CD4-positive, alpha-beta T cell (primary cell): ENCODE results near the gene ZWILCH. TPM values are rescaled to one million over a fixed set of nuclear protein-coding genes. Genes with fewer than 3 reads are reported as not detected.

Experiments
- ATAC-seq: fragments of 200-7000 bp; cut with Tn5 transposase; one replicate; pipeline ENCODE4 v1.10.0; 2022; ENCODE audit warnings: mild to moderate bottlenecking; ENCODE audit not compliant: poor library complexity
- CTCF ChIA-PET: fragments of 350-600 bp; sonication (Branson Sonifier 250); formaldehyde crosslinking; loops from one replicate; lab custom pipeline; 2021; ENCODE audit warnings: antibody characterized with exemption, inconsistent platforms; lab: Charles Lee
- POLR2A ChIA-PET: fragments of 350-600 bp; sonication (Branson Sonifier 250); formaldehyde crosslinking; loops from one replicate; lab custom pipeline; 2021; ENCODE audit warnings: antibody characterized with exemption, inconsistent platforms; lab: Charles Lee
- DNase-seq, 14 experiments: peaks; one replicate each; pipeline ENCODE4 v3.0.0-alpha.2; 2013 to 2020; ENCODE audit warnings: mixed read lengths in 2 of 14
- H3K27ac ChIP-seq, 2 donors: one replicate each; pipeline versions ENCODE4 v1.5.1 to v1.7.0; 2013; ENCODE audit warnings: low read length in 2 of 2, low read depth in 1 of 2, mild to moderate bottlenecking in 1 of 2
- H3K27me3 ChIP-seq, 2 experiments: 1 replicate in 1 of 2; 2 replicates in 1 of 2; pipeline versions ENCODE4 v1.6.1 to v1.7.0; 2013; ENCODE audit warnings: low read length in 2 of 2, control low read depth in 1 of 2, mild to moderate bottlenecking in 1 of 2, moderate library complexity in 1 of 2; ENCODE audit not compliant: insufficient read depth in 2 of 2, control insufficient read depth in 1 of 2
- H3K36me3 ChIP-seq: one replicate; pipeline ENCODE4 v1.6.1; 2013; ENCODE audit warnings: low read length, control low read depth; ENCODE audit not compliant: insufficient read depth
- H3K4me1 ChIP-seq: one replicate; pipeline ENCODE4 v1.6.1; 2013; ENCODE audit warnings: low read length, control low read depth; ENCODE audit not compliant: insufficient read depth
- H3K4me3 ChIP-seq: one replicate; pipeline ENCODE4 v1.5.1; 2013; ENCODE audit warnings: mild to moderate bottlenecking, low read length, moderate library complexity
- H3K9me3 ChIP-seq, 2 experiments: 1 replicate in 1 of 2; 2 replicates in 1 of 2; pipeline versions ENCODE4 v1.6.1 to v1.7.0; 2013; ENCODE audit warnings: low read length in 2 of 2, mild to moderate bottlenecking in 2 of 2, control low read depth in 1 of 2, moderate library complexity in 1 of 2; ENCODE audit not compliant: control insufficient read depth in 1 of 2, insufficient read depth in 1 of 2
- H3K27ac Mint-ChIP-seq: one replicate; pipeline ENCODE4 v1.8.0; 2020; ENCODE audit warnings: mixed read lengths
- H3K27me3 Mint-ChIP-seq: one replicate; pipeline ENCODE4 v1.8.0; 2021; ENCODE audit warnings: mixed read lengths
- H3K36me3 Mint-ChIP-seq: one replicate; pipeline ENCODE4 v1.8.0; 2021; ENCODE audit warnings: low read depth, mixed read lengths
- H3K4me1 Mint-ChIP-seq: one replicate; pipeline ENCODE4 v1.8.0; 2021; ENCODE audit warnings: low read depth, mixed read lengths
- H3K4me3 Mint-ChIP-seq: one replicate; pipeline ENCODE4 v1.8.0; 2020; ENCODE audit warnings: mild to moderate bottlenecking, mixed read lengths
- H3K9me3 Mint-ChIP-seq: one replicate; pipeline ENCODE4 v1.8.0; 2020; ENCODE audit warnings: mixed read lengths
- CTCF ChIP-seq: fragments of 200-600 bp; IDR thresholded peaks from one replicate; pipeline ENCODE4 v1.8.0; 2022; ENCODE audit warnings: antibody characterized with exemption, mild to moderate bottlenecking
- intact Hi-C, 2 experiments: fragments of 100-400 bp; cut with DNase I in 1 of 2; cut with micrococcal nuclease in 1 of 2; formaldehyde crosslinking; loops; one replicate each; pipeline versions ENCODE4 v1.15.1 to v1.9.0; 2023 to 2025; cut with DNase I, micrococcal nuclease
- microRNA-seq: library from miRNA; unstranded; fragments of <30 nt; microRNA quantifications from one replicate; pipeline ENCODE4 v1.2.0, GENCODE V29; 2021; ENCODE audit warnings: borderline microRNAs expressed, borderline replicate concordance
- total RNA-seq, 174 experiments: library from RNA in 2 of 174; stranded (reverse) in 2 of 174; gene quantifications; one replicate each; pipeline ENCODE4 v1.2.3 and lab custom pipeline; 2021 to 2026

ZWILCH gene
- total RNA-seq, 2 experiments from 2014 or later: 6.8 to 7.2 TPM

- H3K4me3 Mint-ChIP-seq: no peak overlapping the region
- POLR2A ChIA-PET: no interaction called here
- H3K9me3 Mint-ChIP-seq: no peaks in the 10 kb centered on the region
- no peaks in the 10 kb centered on the region for H3K36me3 Mint-ChIP-seq
- no peak overlapping the region for H3K27ac ChIP-seq
- peaks cover 5% of the 10 kb centered on the region for H3K4me1 ChIP-seq
- no peaks in the 10 kb centered on the region for H3K36me3 ChIP-seq
- DNase-seq (no peak), ATAC-seq (no peak)
- H3K27me3 Mint-ChIP-seq: peaks cover 11% of the 10 kb centered on the region
- no peaks in the 10 kb centered on the region for H3K9me3 ChIP-seq
- H3K27ac Mint-ChIP-seq: no peak overlapping the region
- H3K4me3 ChIP-seq: no peak overlapping the region
- CTCF ChIA-PET: interaction anchor here (0.6 kb wide), 1 partner anchor 27 kb away, joined by 3 read pairs; no protein-coding TSS in a partner anchor
- no peak for TF ChIP-seq CTCF
- intact Hi-C loops: no loop called here
- H3K4me1 Mint-ChIP-seq: peaks cover 8% of the 10 kb centered on the region
- H3K27me3 ChIP-seq: no peaks in the 10 kb centered on the region
Measured at GRCh38 chr15:66595332-66595731, 90.2 kb downstream of the ZWILCH start.

- Histone ChIP-seq H3K9me3 (no peaks in the 10 kb centered on the region), H3K4me3 (no peak overlapping the region), H3K4me1 (peaks cover 5% of the 10 kb centered on the region), H3K27ac (no peak overlapping the region), H3K36me3 (no peaks in the 10 kb centered on the region), H3K27me3 (no peaks in the 10 kb centered on the region)
- Mint-ChIP-seq H3K36me3 (no peaks in the 10 kb centered on the region), H3K27me3 (peaks cover 4% of the 10 kb centered on the region), H3K4me1 (peaks cover 8% of the 10 kb centered on the region), H3K4me3 (no peak overlapping the region), H3K27ac (no peak overlapping the region), H3K9me3 (no peaks in the 10 kb centered on the region)
- CTCF ChIA-PET: no interaction called here
- POLR2A ChIA-PET: interaction anchor here (0.6 kb wide), 1 partner anchor 1080 kb away, joined by 3 read pairs; no protein-coding TSS in a partner anchor
- DNase-seq (no peak), ATAC-seq (no peak)
- intact Hi-C loops: no loop called here
- no peak for TF ChIP-seq CTCF
Measured at GRCh38 chr15:66595931-66596545, 90.9 kb downstream of the ZWILCH start.

- Mint-ChIP-seq H3K27ac (no peak overlapping the region), H3K27me3 (peaks cover 6% of the 10 kb centered on the region), H3K9me3 (no peaks in the 10 kb centered on the region), H3K36me3 (no peaks in the 10 kb centered on the region), H3K4me3 (no peak overlapping the region), H3K4me1 (peaks cover 8% of the 10 kb centered on the region)
- H3K9me3 ChIP-seq: no peaks in the 10 kb centered on the region
- no peak for DNase-seq
- no peak for ATAC-seq
- H3K27me3 ChIP-seq: no peaks in the 10 kb centered on the region
- no peaks in the 10 kb centered on the region for H3K36me3 ChIP-seq
- CTCF ChIA-PET: no interaction called here
- TF ChIP-seq CTCF: no peak
- no peak overlapping the region for H3K27ac ChIP-seq
- H3K4me1 ChIP-seq: peaks cover 5% of the 10 kb centered on the region
- no peak overlapping the region for H3K4me3 ChIP-seq
- POLR2A ChIA-PET: no interaction called here
- intact Hi-C loops: no loop called here
Measured at GRCh38 chr15:66598095-66598815, 93.1 kb downstream of the ZWILCH start.

Small RNA genes lying within 50 kb of the gene (microRNA-seq; reads per million reads assigned to microRNA genes)
- gene MIR4512: not detected

Other genes starting within 250 kb of the ZWILCH start
- gene DIS3L, start 211.8 kb upstream of the ZWILCH start, total RNA-seq: 10 to 100 TPM; 22.6 to 24.3 TPM
- 1 to 10 TPM; 3.7 to 3.9 TPM for gene TIPIN, start 148.6 kb upstream of the ZWILCH start, total RNA-seq
- gene MAP2K1, start 118.4 kb upstream of the ZWILCH start, total RNA-seq: 10 to 100 TPM; 33.8 to 34.7 TPM
- 10 to 100 TPM; 23.8 to 24.1 TPM for gene SNAPC5, start 7.6 kb upstream of the ZWILCH start, total RNA-seq
- 1,000 to 10,000 TPM; 4,558 to 4,627 TPM for gene RPL4, start 471 bp upstream of the ZWILCH start, total RNA-seq
- gene LCTL, start 60.7 kb downstream of the ZWILCH start, total RNA-seq: not detected
- gene SMAD6, start 196.9 kb downstream of the ZWILCH start, total RNA-seq: under 1 TPM; 0.59 to 0.69 TPM